IMR-90 (cell line): ENCODE measurements around the gene FAM98C. TPM values are rescaled to one million over a fixed set of nuclear protein-coding genes. Genes with fewer than 3 reads are reported as not detected.
"Not testable (repeated sequence)": the region's sequence is repeated elsewhere in the genome, so short reads cannot be mapped to it uniquely, and the experiment has no call there.

Source experiments
- ATAC-seq: fragments of 200-7000 bp; cut with Tn5 transposase; 2 replicates; pipeline ENCODE4 v1.9.1; 2020; ENCODE audit warnings: low read depth, mild to moderate bottlenecking, moderate library complexity
- BruUV-seq: library from RNA; stranded (reverse); fragments of 400-500 nt; replicated peaks from 2 replicates; lab custom pipeline; 2021; lab: Mats Ljungman, UMichigan
- CTCF ChIA-PET: fragments of 300-600 bp; formaldehyde crosslinking; extraction: SDS; loops from one replicate; lab custom pipeline; 2021; ENCODE audit warnings: antibody characterized with exemption; lab: Yijun Ruan, JAX
- POLR2A ChIA-PET: fragments of 300-600 bp; sonication (Branson Sonifier 250); formaldehyde crosslinking; loops from one replicate; lab custom pipeline; 2022; ENCODE audit warnings: antibody characterized with exemption; ENCODE audit not compliant: unreplicated experiment; lab: Charles Lee
- DNase-seq: peaks from one replicate; pipeline ENCODE4 v3.0.0; 2013
- H2AFZ ChIP-seq: replicated peaks from 2 replicates; pipeline ENCODE3; 2013; ENCODE audit warnings: low read length, mild to moderate bottlenecking; ENCODE audit not compliant: poor library complexity
- H2AK5ac ChIP-seq: 2 replicates; pipeline ENCODE4 v1.6.1; 2013; ENCODE audit warnings: low read depth, low read length, inconsistent platforms
- H2AK9ac ChIP-seq: replicated peaks from 2 replicates; pipeline ENCODE3; 2013; ENCODE audit warnings: mild to moderate bottlenecking, low read depth, low read length, moderate library complexity; ENCODE audit not compliant: poor library complexity
- H2BK120ac ChIP-seq: 2 replicates; pipeline ENCODE4 v1.6.1; 2013; ENCODE audit warnings: low read depth, low read length, inconsistent platforms
- H2BK15ac ChIP-seq: 3 replicates; pipeline ENCODE4 v1.6.1; 2013; ENCODE audit warnings: low read depth, low read length, inconsistent platforms
- H2BK20ac ChIP-seq: 2 replicates; pipeline ENCODE4 v1.6.1; 2013; ENCODE audit warnings: low read depth, mild to moderate bottlenecking, inconsistent platforms, low read length, moderate library complexity
- H2BK5ac ChIP-seq: 2 replicates; pipeline ENCODE4 v1.6.1; 2013; ENCODE audit warnings: mild to moderate bottlenecking, low read depth, low read length, inconsistent platforms; ENCODE audit not compliant: poor library complexity, severe bottlenecking
- H3K14ac ChIP-seq: replicated peaks from 2 replicates; pipeline ENCODE4 v1.6.1; 2013; ENCODE audit warnings: low read depth, low read length, inconsistent platforms
- H3K18ac ChIP-seq: 2 replicates; pipeline ENCODE4 v1.6.1; 2013; ENCODE audit warnings: low read depth, low read length, control low read depth
- H3K23ac ChIP-seq: 2 replicates; pipeline ENCODE4 v1.6.1; 2013; ENCODE audit warnings: low read depth, low read length, inconsistent platforms
- H3K27ac ChIP-seq: 2 replicates; pipeline ENCODE4 v1.5.1; 2013; ENCODE audit warnings: mild to moderate bottlenecking, control low read depth, low read length; ENCODE audit not compliant: insufficient read depth
- H3K27me3 ChIP-seq: 2 replicates; pipeline ENCODE4 v1.6.1; 2013; ENCODE audit warnings: low read length; ENCODE audit not compliant: control insufficient read depth, insufficient read depth
- H3K36me3 ChIP-seq: 2 replicates; pipeline ENCODE4 v1.6.1; 2013; ENCODE audit warnings: low read length, mixed read lengths; ENCODE audit not compliant: control insufficient read depth, insufficient read depth
- H3K4ac ChIP-seq: 2 replicates; pipeline ENCODE4 v1.6.1; 2013; ENCODE audit warnings: low read depth, low read length, inconsistent platforms
- H3K4me1 ChIP-seq: 2 replicates; pipeline ENCODE4 v1.6.1; 2013; ENCODE audit warnings: low read length, mixed read lengths; ENCODE audit not compliant: control insufficient read depth, insufficient read depth
- H3K4me2 ChIP-seq: 2 replicates; pipeline ENCODE4 v1.6.1; 2013; ENCODE audit warnings: low read depth, mild to moderate bottlenecking, control low read depth, low read length, moderate library complexity
- H3K4me3 ChIP-seq: 2 replicates; pipeline ENCODE4 v1.5.1; 2013; ENCODE audit warnings: low read depth, mild to moderate bottlenecking, control low read depth, low read length, moderate library complexity; ENCODE audit not compliant: insufficient read depth
- H3K56ac ChIP-seq: 2 replicates; pipeline ENCODE4 v1.6.1; 2013; ENCODE audit warnings: low read length, inconsistent platforms; ENCODE audit not compliant: insufficient read depth; ENCODE audit errors: extremely low read depth
- H3K79me1 ChIP-seq, 2 experiments: 2 replicates each; pipeline ENCODE4 v1.6.1; 2013; ENCODE audit warnings: low read length in 2 of 2, inconsistent platforms in 1 of 2, low read depth in 1 of 2
- H3K9ac ChIP-seq: 2 replicates; pipeline ENCODE4 v1.6.1; 2013; ENCODE audit warnings: low read depth, low read length, control low read depth
- H3K9me1 ChIP-seq: 2 replicates; pipeline ENCODE4 v1.6.1; 2013; ENCODE audit warnings: low read length, inconsistent platforms; ENCODE audit not compliant: insufficient read depth
- H3K9me3 ChIP-seq: 2 replicates; pipeline ENCODE4 v1.6.1; 2013; ENCODE audit warnings: low read length; ENCODE audit not compliant: control insufficient read depth, insufficient read depth
- H4K20me1 ChIP-seq: 2 replicates; pipeline ENCODE4 v1.6.1; 2013; ENCODE audit warnings: low read length, inconsistent platforms; ENCODE audit not compliant: insufficient read depth
- H4K5ac ChIP-seq: 2 replicates; pipeline ENCODE4 v1.6.1; 2013; ENCODE audit warnings: mild to moderate bottlenecking, low read depth, low read length, control low read depth
- H4K8ac ChIP-seq, 2 experiments: 2 replicates each; pipeline ENCODE4 v1.6.1; 2013; ENCODE audit warnings: low read depth in 2 of 2, low read length in 2 of 2, control low read depth in 1 of 2, inconsistent platforms in 1 of 2
- H4K91ac ChIP-seq: 2 replicates; pipeline ENCODE4 v1.6.1; 2013; ENCODE audit warnings: low read depth, low read length, inconsistent platforms; ENCODE audit not compliant: insufficient read depth
- WGBS, 2 experiments: methylation state at CpG; one replicate each; pipeline versions ENCODE4 v1.1.5 to v1.1.7; 2013; ENCODE audit warnings: missing lambda C conversion rate in 2 of 2; ENCODE audit not compliant: insufficient read length in 1 of 2; ENCODE audit errors: extremely low coverage in 2 of 2; 5-methylcytosine and 5-hydroxymethylcytosine counted together
- dilution Hi-C: fragments of 300-500 bp; cut with HindIII; formaldehyde crosslinking; loops from one replicate; pipeline ENCODE4 v1.14.3; 2018; ENCODE audit warnings: low sequenced_read_pairs; ENCODE audit not compliant: unreplicated experiment
- in situ Hi-C: fragments of 300-500 bp; cut with MboI; formaldehyde crosslinking; loops from 3 replicates; pipeline ENCODE4 v1.14.3; 2019; ENCODE audit warnings: low sequenced_read_pairs, inconsistent platforms, mixed read lengths
- intact Hi-C: fragments of 100-400 bp; cut with micrococcal nuclease; formaldehyde crosslinking; loops from 2 replicates; pipeline ENCODE4 v1.10.0; 2022
- polyA plus RNA-seq, 3 experiments: library from polyadenylated mRNA; depleted of rRNA; stranded (reverse); fragments of >200 nt; gene quantifications; 2 replicates each; pipeline ENCODE4 v1.2.3, GENCODE V29; 2012; ENCODE audit warnings: low replicate concordance in 1 of 3
- total RNA-seq: library from RNA; depleted of rRNA; stranded (reverse); fragments of >200 nt; gene quantifications from 2 replicates; pipeline ENCODE4 v1.2.3, GENCODE V29; 2012

Gene FAM98C
- total and polyA plus RNA-seq, 2 of the 4 experiments (the other 2 are of a cell fraction): 3.6 to 17.9 TPM

- DNase-seq, BruUV-seq, H3K27ac ChIP-seq, H2BK20ac ChIP-seq, H4K20me1 ChIP-seq, CTCF ChIA-PET, H3K79me1 ChIP-seq, H3K9ac ChIP-seq, dilution Hi-C loops, H3K4me1 ChIP-seq, H2AK9ac ChIP-seq, H3K4me2 ChIP-seq, POLR2A ChIA-PET, H4K91ac ChIP-seq, H3K23ac ChIP-seq, H2AFZ ChIP-seq, H4K8ac ChIP-seq, H2BK120ac ChIP-seq, H2AK5ac ChIP-seq, H3K18ac ChIP-seq, H4K5ac ChIP-seq, H3K9me1 ChIP-seq, H3K27me3 ChIP-seq, H3K14ac ChIP-seq, ATAC-seq, intact Hi-C loops, H3K56ac ChIP-seq, H3K4ac ChIP-seq, H3K36me3 ChIP-seq, H2BK15ac ChIP-seq, H3K4me3 ChIP-seq, H2BK5ac ChIP-seq, H3K9me3 ChIP-seq: not testable (repeated sequence)
- WGBS, 2 experiments: no CpG with 5 or more reads among the region's 6 CpGs
- in situ Hi-C loops: loop anchor here (25.0 kb wide), 1 partner anchor 527 kb away; the partner anchor contains the start of genes MRPS12 and SARS2
Measured at GRCh38 chr19:38410407-38410806, 7.5 kb downstream of the FAM98C start.
